Measurements from ENCODE around the gene MLPH.

MLPH gene

DNA sequence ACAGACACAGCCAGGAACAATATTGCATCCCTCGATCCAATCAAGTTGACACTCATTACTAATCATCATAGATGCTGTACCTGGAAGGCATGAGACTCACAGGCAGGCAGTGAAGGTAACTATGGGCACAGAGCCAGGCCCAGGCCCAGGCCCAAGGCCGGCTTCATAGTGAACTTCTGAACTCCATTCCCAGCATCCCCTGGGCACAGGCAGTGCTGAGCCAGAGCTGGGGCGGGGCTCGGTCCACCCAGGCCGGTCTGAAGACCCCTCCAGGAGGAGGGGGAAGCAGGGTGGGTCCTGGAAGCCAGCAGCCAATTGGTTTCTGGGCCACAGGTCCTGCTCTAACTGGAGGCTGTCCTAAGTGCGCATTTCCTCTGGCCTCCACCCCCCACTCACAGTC is 37.6 kb downstream of the MLPH start:
- no peak for TF ChIP-seq GATA3 (IDR thresholded peaks at IDR 0.05; ENCODE audit: low read depth, low read length)
- TF ChIP-seq GATA2 (IDR thresholded peaks at IDR 0.05; ENCODE audit: low read depth, low read length), result no peak

DNA sequence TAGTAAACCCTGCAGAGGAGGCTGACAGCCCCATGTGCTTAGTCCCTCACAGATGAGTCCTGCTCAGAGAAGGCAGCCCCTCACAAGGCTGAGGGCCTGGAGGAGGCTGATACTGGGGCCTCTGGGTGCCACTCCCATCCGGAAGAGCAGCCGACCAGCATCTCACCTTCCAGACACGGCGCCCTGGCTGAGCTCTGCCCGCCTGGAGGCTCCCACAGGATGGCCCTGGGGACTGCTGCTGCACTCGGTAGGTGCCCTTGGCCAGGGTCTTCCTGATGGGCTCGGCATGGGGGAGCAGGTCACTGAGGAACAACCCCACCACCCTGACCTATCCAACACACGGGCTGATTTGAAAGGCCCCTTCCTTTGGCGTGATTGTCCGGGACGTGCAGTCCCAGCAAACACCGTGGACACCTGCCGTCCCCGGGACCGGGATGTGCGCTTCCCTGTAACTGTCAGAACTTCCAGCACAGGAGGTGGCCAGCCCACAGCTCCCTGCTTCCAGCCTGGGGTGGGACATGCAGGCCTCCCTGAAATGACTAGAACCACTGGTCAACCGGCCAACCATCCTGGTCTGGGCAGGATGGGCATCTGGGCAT is 38.6 kb downstream of the MLPH start:
- TF ChIP-seq GATA2 (IDR thresholded peaks at IDR 0.05; ENCODE audit: low read depth, low read length) (no peak), GATA3 (IDR thresholded peaks at IDR 0.05; ENCODE audit: low read depth, low read length) (no peak)

DNA sequence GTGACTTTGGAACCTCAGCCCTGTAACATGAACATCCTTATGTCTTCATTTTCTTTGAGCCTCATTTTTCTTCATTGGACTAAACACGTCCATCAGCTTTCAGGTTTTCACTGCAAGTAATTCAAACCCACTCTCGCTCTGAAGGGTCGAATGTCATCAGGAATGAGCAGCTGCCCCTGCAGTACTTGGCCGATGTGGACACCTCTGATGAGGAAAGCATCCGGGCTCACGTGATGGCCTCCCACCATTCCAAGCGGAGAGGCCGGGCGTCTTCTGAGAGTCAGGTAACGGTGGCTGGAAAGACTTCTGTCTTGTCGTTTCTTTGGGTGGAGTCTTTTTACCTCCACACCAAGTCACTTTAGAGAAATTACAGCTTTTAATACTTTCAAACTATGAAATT is 40.2 kb downstream of the MLPH start:
- no peak for TF ChIP-seq GATA2 (IDR thresholded peaks at IDR 0.05; ENCODE audit: low read depth, low read length)

DNA sequence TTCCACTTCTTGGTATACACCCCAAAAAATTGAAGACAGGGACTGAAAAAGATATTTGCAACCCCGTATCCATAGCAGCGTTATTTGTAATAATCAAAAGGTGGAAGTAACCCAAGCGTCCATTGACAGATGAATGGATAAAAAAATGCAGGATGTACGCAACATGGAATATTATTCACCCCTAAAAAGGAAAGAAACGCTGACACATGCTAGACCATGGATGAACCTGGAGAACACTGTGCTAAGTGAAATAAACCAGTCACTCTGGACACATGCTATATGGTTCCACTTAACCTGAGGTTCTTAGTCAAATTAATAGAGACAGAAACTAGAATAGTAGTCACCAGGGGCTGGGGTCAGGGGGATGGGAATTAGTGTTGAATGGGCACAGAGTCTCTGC is 40.7 kb downstream of the MLPH start:
- TF ChIP-seq GATA3 (IDR thresholded peaks at IDR 0.05; ENCODE audit: low read depth, low read length), result no peak
- no peak for TF ChIP-seq GATA2 (IDR thresholded peaks at IDR 0.05; ENCODE audit: low read depth, low read length)

DNA sequence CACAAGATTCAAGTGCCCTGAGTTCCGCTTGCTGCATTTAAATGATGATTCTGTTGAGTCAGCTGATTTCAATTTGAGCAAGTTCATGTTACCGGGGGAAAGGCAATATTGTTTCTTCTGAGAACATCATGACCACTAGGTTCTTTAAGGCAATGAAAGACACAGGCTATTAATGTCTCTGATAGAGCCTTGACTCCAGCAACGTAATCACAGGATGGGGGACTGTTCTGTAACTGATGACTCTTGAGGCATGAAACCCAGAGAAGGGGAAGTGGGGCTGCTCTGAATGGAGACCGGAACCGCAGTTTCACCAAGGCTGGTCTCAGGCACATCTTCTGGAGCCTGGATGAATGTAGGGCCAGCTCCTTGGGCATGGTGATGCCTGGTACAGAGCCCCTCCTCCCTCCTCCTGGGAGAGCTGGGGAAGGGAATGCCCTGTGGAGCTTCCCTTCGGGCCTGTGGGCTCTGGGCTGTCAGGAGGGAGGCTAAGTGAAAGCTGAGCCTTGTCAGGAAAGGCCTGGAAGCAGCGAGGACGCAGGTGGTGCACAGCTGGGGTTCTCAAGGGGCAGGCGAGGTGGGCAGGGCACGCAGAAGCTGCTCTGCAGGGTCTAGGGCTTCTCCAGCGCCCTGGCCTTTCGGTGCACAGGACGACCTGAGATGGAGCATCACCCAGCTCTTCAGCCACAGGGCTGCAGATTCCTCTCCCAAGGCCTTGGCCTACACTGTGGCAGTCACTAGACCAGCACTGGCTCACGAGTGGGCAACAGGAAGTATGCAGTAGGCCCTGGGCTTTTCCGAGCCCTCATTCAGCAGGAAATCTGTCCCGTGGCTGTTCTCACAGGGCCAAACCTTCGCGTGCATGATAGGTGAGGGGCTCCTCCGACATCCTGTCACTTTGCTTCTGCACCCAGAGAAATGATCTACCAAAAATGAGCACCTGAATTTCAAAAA is 42.7 kb downstream of the MLPH start:
- TF ChIP-seq GATA3 (IDR thresholded peaks at IDR 0.05; ENCODE audit: low read depth, low read length), result no peak
- no peak for TF ChIP-seq GATA2 (IDR thresholded peaks at IDR 0.05; ENCODE audit: low read depth, low read length)

DNA sequence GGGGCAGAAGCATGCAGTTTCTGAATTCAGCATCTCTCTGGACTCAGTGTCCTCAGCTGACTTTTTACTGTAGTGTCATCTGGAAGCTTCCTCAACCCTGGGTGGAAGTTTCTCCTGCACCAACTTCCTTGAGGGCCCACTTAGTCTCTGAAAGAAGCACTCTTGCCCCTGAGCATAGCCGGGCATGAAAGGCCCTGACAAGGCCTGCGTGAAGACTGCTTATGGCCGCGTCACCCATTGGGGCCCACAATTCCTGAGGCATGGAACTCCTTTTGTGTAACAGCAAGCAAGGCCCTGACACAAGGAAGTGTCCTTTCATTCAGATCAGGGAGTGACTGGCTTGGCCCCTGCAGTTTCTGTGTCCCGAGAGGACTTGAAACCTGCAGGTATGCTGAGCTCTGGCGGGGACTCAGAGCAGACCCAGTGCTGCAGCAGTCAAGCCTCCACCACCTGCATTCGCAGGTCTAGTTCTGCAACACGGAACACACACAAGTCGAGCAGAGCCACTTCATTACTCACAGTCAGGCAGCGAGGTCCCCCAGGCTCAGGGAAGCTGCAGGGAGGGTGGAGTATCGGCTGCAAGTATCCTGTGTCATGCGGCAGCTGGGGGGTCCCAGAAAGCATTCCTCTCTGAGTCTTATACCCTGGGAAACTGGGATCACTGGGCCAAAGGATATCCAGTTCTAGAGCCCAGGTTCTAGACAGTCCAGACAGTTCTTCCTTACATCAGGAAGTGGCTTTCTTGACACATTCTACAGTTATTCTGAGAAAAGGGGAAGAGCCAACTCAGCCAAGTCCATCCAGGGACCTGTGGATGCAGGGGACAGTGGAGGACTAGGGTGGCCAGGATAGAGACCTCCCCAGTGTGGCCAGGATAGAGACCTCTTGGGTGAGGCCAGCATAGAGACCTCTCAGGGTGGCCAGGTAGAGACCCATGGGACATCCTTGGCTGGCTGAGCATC is 43.7 kb downstream of the MLPH start:
- TF ChIP-seq GATA2 (IDR thresholded peaks at IDR 0.05; ENCODE audit: low read depth, low read length) (no peak), GATA3 (IDR thresholded peaks at IDR 0.05; ENCODE audit: low read depth, low read length) (no peak)

DNA sequence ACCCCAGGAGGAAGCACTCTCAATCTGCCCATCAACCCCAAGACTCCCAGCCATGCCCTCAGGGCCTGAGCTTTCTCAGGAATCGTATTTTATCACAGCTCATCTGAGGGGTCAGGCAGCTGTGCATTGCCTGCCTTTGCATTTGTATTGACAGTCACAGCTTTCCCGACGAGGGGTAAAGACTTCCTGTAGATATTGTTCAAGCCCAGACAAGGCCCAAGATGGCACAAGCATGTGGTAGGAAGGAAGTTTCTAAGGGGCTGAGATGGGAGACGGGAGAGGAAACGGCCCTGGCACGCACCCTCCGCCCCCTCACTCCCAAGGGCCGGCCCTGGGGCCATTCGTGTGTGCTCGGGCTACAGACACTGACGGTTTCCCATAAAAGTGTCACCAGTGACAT is 45.1 kb downstream of the MLPH start:
- no peak for TF ChIP-seq GATA3 (IDR thresholded peaks at IDR 0.05; ENCODE audit: low read depth, low read length)
- TF ChIP-seq GATA2 (IDR thresholded peaks at IDR 0.05; ENCODE audit: low read depth, low read length), result no peak

DNA sequence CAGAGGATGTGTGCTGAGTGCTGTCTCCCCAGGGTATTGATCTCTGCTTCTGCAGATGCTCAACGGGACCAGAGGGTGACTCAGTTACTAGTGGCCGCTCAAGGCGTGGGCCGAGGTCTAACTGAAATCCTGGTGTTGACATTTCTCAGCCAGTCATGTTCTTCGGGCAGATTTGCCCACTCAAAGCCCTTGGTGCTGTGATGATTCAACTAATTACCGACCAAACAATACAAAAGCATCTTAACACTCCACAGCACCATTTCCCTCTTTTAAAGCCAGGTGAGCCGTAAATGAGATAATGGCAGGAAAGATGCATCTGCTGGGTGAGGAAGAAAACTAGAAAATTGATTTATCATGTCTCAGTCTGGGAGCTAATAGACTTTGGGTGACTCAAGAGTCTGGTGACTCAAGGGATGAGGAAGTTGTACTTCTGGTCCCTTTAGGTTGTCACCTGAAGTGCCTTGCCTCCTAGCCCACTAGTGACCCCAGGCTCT is 46.7 kb downstream of the MLPH start:
- TF ChIP-seq GATA2 (IDR thresholded peaks at IDR 0.05; ENCODE audit: low read depth, low read length), result no peak
- no peak for TF ChIP-seq GATA3 (IDR thresholded peaks at IDR 0.05; ENCODE audit: low read depth, low read length)

DNA sequence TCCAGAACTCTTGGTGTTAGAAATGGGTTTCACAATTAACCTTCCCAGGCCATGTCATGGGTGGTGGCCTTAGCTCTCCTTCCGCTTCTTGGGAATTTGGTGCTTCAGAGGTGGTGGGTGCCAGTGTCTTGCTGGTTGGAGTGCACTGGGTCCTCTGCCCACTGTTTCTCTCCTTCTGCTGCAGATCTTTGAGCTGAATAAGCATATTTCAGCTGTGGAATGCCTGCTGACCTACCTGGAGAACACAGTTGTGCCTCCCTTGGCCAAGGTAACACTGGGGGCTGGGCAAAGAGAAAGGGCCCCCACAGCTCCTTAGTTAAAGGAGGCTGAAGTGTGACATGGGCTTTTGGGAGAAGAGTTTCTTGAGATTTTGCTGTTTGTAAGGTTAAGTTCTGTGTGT is 47.3 kb downstream of the MLPH start:
- TF ChIP-seq GATA2 (IDR thresholded peaks at IDR 0.05; ENCODE audit: low read depth, low read length) (no peak), GATA3 (IDR thresholded peaks at IDR 0.05; ENCODE audit: low read depth, low read length) (no peak)

DNA sequence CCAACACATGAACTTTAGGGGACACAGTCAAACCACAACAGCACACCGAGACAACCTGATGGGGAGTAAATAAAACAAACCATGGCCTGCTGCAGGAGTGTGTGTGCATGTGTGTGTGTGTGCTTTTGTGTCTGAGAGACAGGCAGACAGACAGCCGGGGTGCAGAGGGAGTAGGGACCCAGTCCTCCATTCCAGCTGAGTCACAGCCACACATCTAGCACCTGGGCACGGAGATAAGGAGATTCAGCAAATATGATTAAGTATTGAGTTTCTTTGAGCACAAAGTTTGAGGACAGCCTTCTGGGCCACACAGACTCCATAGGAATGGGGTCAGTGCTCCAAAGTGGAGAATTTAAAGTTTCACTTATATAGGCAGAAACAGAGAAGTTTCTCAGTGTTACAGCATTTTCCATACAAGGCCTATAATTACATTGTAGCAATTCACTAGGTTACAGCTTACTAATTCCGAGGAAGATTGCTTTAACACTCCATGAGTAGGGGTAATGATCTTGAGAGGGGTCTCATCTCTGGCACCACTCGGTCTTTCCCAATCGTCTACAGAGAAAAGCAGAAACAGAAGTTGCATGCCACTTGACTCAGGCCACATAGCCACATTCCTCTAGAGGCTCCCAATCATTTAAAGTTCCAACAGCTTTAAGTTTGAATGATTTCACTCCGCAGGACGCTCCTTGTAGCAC is 48.5 kb downstream of the MLPH start:
- no peak for TF ChIP-seq GATA3 (IDR thresholded peaks at IDR 0.05; ENCODE audit: low read depth, low read length)

DNA sequence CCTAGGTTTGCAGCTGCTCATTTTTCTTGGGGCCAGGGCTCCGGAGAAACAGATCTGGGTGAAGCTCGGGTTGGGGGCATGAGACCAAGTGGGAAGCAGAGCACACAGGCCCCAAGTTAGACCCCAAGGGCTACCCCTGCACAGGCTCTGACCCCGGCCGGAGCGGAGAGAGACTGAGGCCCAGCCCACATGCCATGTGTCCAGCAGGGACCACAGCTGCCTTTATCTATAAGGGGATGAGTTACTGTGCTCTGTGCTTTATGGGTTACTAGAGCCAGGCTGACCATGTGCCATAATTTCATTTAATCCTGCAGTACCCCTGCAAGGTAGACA is 49.0 kb downstream of the MLPH start:
- TF ChIP-seq GATA2 (IDR thresholded peaks at IDR 0.05; ENCODE audit: low read depth, low read length), result no peak
- no peak for TF ChIP-seq GATA3 (IDR thresholded peaks at IDR 0.05; ENCODE audit: low read depth, low read length)

DNA sequence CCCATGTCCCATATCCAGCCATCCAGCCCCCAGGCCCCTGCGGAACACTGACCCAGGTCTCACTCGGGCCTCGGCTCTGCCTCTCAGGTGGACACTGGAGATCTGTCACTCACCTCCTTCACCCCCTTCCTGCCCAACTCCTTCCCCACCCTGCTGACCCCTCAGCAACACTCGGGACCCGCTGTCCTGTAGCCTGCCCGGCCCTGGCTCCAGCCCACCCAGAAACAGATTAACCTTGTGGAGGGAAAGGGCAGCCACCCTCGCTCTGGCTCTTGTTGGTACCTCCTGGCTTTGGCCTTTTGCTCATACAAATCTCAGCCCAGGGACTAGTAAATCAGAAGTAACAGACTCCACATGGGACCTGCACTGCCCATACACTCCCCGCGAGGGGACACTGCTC is 49.6 kb downstream of the MLPH start:
- TF ChIP-seq GATA3 (IDR thresholded peaks at IDR 0.05; ENCODE audit: low read depth, low read length), result no peak
- no peak for TF ChIP-seq GATA2 (IDR thresholded peaks at IDR 0.05; ENCODE audit: low read depth, low read length)

DNA sequence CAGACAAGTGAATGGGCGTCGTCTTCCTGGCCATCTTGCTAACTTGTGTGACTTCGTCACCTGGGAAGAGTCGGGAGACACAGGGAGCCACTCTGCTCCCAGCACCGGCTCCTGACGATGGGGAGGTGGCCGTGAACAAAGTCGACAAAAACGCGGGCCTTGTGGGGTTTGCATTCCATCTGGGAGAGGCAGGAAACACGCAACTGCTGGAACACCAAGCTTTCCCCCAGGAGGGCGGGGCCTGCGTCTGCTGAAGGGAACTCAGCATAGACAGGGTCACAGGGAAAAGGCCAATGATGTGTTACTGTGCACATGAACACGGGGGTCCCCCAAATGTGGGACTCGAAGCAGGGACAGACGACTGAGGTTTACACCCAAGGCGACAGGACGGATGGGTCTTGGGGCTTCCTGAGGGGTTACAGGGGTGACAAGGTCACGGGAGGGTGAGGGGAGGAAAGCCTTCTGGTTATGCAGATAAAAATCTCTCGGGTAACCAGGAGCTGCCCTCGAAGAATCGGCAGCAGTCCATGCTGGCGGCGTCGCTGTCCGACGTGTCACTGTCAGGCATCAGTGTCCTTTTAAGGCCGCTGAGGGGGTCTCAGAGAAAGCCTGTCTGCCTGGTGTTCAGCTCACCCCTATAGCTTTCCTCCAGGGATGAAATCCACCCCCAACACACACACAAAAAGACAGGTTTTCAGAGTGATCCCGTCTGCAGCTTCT is 51.1 kb downstream of the MLPH start:
- TF ChIP-seq GATA3 (IDR thresholded peaks at IDR 0.05; ENCODE audit: low read depth, low read length), result no peak
- TF ChIP-seq GATA2 (IDR thresholded peaks at IDR 0.05; ENCODE audit: low read depth, low read length), result no peak
